ENCODE measurements around the gene PMEPA1. TPM values are rescaled to one million over a fixed set of nuclear protein-coding genes. Genes with fewer than 3 reads are reported as not detected.

The PMEPA1 gene
- total RNA-seq, 1 donor from 2014 or later = 26.9 TPM

GRCh38 chr20:57711826-57712225 is 2.0 kb upstream of the PMEPA1 start:
- intact Hi-C loops (cut with DNase I) = no loop called here
- Histone ChIP-seq H3K36me3 (no peaks in the 10 kb centered on the region), H3K27ac (no peak overlapping the region), H3K27me3 (ENCODE audit: low read depth) (no peaks in the 10 kb centered on the region), H3K4me3 (no peak overlapping the region), H3K4me1 (peaks cover 47% of the 10 kb centered on the region), H3K9me3 (no peaks in the 10 kb centered on the region)
- DNase-seq = no peak
- TF ChIP-seq CTCF (IDR thresholded peaks at IDR 0.05) = no peak
- no peak for ATAC-seq

GRCh38 chr20:57711311-57711712 is 1.5 kb upstream of the PMEPA1 start:
- peaks cover 47% of the 10 kb centered on the region for H3K4me1 ChIP-seq
- no peak for TF ChIP-seq CTCF (IDR thresholded peaks at IDR 0.05)
- H3K27ac ChIP-seq = peak overlapping the region; percentile 95
- H3K36me3 ChIP-seq = no peaks in the 10 kb centered on the region
- H3K4me3 ChIP-seq = no peak overlapping the region
- no peaks in the 10 kb centered on the region for H3K27me3 ChIP-seq (ENCODE audit: low read depth)
- no peak for DNase-seq
- no peaks in the 10 kb centered on the region for H3K9me3 ChIP-seq
- ATAC-seq = no peak
- intact Hi-C loops (cut with DNase I) = no loop called here

- Histone ChIP-seq H3K9me3 (no peaks in the 10 kb centered on the region), H3K27ac (peak overlapping the region; percentile 95), H3K36me3 (no peaks in the 10 kb centered on the region), H3K4me1 (peaks cover 47% of the 10 kb centered on the region), H3K4me3 (peak overlapping the region; percentile 91), H3K27me3 (ENCODE audit: low read depth) (no peaks in the 10 kb centered on the region)
- no peak for DNase-seq
- no peak for TF ChIP-seq CTCF (IDR thresholded peaks at IDR 0.05)
- intact Hi-C loops (cut with DNase I) = no loop called here
- ATAC-seq = peak; percentile 6 to 46
Measured at GRCh38 chr20:57710841-57711240, 1.0 kb upstream of the PMEPA1 start.

- ATAC-seq (no peak), DNase-seq (no peak)
- TF ChIP-seq CTCF (IDR thresholded peaks at IDR 0.05) = no peak
- H3K4me1 ChIP-seq = peaks cover 45% of the 10 kb centered on the region
- H3K27ac ChIP-seq = peak overlapping the region; percentile 56
- intact Hi-C loops (cut with DNase I) = no loop called here
- H3K27me3 ChIP-seq (ENCODE audit: low read depth) = no peaks in the 10 kb centered on the region
- no peaks in the 10 kb centered on the region for H3K36me3 ChIP-seq
- no peaks in the 10 kb centered on the region for H3K9me3 ChIP-seq
- peak overlapping the region; percentile 91 for H3K4me3 ChIP-seq
Measured at GRCh38 chr20:57708694-57709673, 831 bp downstream of the PMEPA1 start.

GRCh38 chr20:57707849-57708693 is 1.7 kb downstream of the PMEPA1 start:
- Histone ChIP-seq H3K4me1 (peaks cover 35% of the 10 kb centered on the region), H3K4me3 (peak overlapping the region; percentile 91), H3K9me3 (no peaks in the 10 kb centered on the region), H3K27ac (peak overlapping the region; percentile 56), H3K36me3 (no peaks in the 10 kb centered on the region), H3K27me3 (ENCODE audit: low read depth) (no peaks in the 10 kb centered on the region)
- intact Hi-C loops (cut with DNase I) = no loop called here
- TF ChIP-seq CTCF (IDR thresholded peaks at IDR 0.05) = no peak
- ATAC-seq (no peak), DNase-seq (no peak)

Data from lower lobe of right lung (tissue), 2 donors.